ENCODE data around the gene TRIP13. TPM values are rescaled to one million over a fixed set of nuclear protein-coding genes. Genes with fewer than 3 reads are reported as not detected.

Gene TRIP13
- total and polyA plus RNA-seq, 2 of the 4 experiments (the other 2 are of a cell fraction): 17.1 to 35.5 TPM

DNA sequence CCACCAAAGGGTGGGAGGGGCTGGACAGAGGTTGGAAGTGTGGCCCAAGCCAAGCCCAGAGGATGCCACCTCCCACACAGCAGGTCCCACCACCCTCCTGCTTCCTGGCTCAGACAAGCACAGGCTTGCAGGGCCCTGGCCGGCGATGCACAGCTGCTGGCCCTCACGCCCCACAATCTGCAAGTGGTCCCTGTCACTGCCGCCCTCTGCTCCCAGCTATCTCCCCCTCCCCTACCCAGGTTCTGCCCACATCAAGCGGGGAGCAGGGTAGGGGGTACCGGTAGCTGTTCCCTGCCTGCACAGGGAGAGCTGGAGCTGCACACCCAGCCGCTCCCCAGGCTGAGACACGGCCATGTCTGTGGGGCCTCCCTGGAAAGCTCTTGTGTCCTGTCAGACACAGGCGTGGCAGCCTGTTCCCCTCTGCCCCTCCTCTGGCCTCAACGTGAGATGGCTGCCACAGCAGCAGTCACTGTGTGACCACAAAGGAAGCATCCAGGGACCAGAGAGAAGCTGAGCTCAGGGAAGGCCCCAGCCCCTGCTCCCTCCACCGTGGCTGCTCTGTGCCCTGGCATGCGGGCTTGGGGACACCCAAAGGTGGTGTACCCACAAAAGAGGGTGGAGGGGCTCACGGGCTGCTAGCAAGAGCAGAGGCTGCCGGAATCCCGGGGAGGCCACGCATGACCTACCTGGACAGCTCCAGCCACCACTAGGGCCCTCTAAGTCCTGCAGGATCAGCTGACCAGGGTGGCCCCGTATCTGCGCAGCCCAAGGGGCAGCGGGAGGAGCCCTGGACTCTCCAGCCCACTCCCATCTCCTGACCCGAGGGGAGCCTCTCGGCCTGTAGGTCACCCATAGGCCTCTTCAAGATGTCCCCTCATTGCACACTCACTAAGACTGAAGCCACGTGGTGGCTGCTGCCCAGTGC is 31.0 kb upstream of the TRIP13 start:
- no TSS peak for BruUV-seq (replicated peaks)
- Histone ChIP-seq H3K9ac (ENCODE audit: low read depth, low read length) (no peak overlapping the region), H3K14ac (replicated peaks; ENCODE audit: low read depth, low read length) (no peak overlapping the region), H3K4ac (ENCODE audit: low read depth, low read length) (no peak overlapping the region), H3K79me1 (ENCODE audit: low read depth in 1 of 2, low read length in 2 of 2) (peaks cover 2 to 4% of the 10 kb centered on the region in 2 experiments; a peak in 2 of 4 replicates), H4K5ac (ENCODE audit: low read depth, low read length) (no peak overlapping the region), H3K9me1 (ENCODE audit: insufficient read depth, low read length) (peaks cover 2% of the 10 kb centered on the region), H3K4me2 (ENCODE audit: low read depth, low read length) (no peak overlapping the region), H4K20me1 (ENCODE audit: insufficient read depth, low read length) (peaks cover 19% of the 10 kb centered on the region), H2AK5ac (ENCODE audit: low read depth, low read length) (no peak overlapping the region), H3K23ac (ENCODE audit: low read depth, low read length) (no peak overlapping the region), H2AK9ac (replicated peaks; ENCODE audit: low read depth, low read length, poor library complexity) (peak overlapping the region; percentile 42), H2BK120ac (ENCODE audit: low read depth, low read length) (no peak overlapping the region), H3K56ac (ENCODE audit: extremely low read depth, insufficient read depth, low read length) (no peak overlapping the region), H2BK15ac (ENCODE audit: low read depth, low read length) (no peak overlapping the region), H3K4me1 (ENCODE audit: control insufficient read depth, insufficient read depth, low read length) (no peaks in the 10 kb centered on the region), H3K9me3 (ENCODE audit: control insufficient read depth, insufficient read depth, low read length) (no peaks in the 10 kb centered on the region), H2BK20ac (ENCODE audit: low read depth, low read length) (no peak overlapping the region), H3K27me3 (ENCODE audit: control insufficient read depth, insufficient read depth, low read length) (no peaks in the 10 kb centered on the region), H3K36me3 (ENCODE audit: control insufficient read depth, insufficient read depth, low read length) (peaks cover 36% of the 10 kb centered on the region), H3K27ac (ENCODE audit: insufficient read depth, low read length) (no peak overlapping the region), H2BK5ac (ENCODE audit: low read depth, low read length, poor library complexity, severe bottlenecking) (no peak overlapping the region), H2AFZ (replicated peaks; ENCODE audit: low read length, poor library complexity) (peak overlapping the region; percentile 11), H3K4me3 (ENCODE audit: insufficient read depth, low read depth, low read length) (no peak overlapping the region), H4K8ac (ENCODE audit: low read depth in 2 of 2, low read length in 2 of 2) (no peak overlapping the region), H4K91ac (ENCODE audit: insufficient read depth, low read depth, low read length) (no peak overlapping the region), H3K18ac (ENCODE audit: low read depth, low read length) (no peak overlapping the region)
- DNase-seq: no peak
- no peak for ATAC-seq (ENCODE audit: low read depth)
- ChIA-PET POLR2A (ENCODE audit: unreplicated experiment) (no interaction called here), CTCF (no interaction called here)
- in situ Hi-C loops (cut with MboI; ENCODE audit: low sequenced_read_pairs) (no loop called here), intact Hi-C loops (cut with micrococcal nuclease) (no loop called here), dilution Hi-C loops (cut with HindIII; ENCODE audit: low sequenced_read_pairs, unreplicated experiment) (no loop called here)
- TF ChIP-seq RFX5 (IDR thresholded peaks at IDR 0.05; ENCODE audit: low read depth, low read length): no peak
- TF ChIP-seq NFE2L2 (IDR thresholded peaks at IDR 0.05; ENCODE audit: low read depth, low read length): no peak
- TF ChIP-seq, protein P1, sequence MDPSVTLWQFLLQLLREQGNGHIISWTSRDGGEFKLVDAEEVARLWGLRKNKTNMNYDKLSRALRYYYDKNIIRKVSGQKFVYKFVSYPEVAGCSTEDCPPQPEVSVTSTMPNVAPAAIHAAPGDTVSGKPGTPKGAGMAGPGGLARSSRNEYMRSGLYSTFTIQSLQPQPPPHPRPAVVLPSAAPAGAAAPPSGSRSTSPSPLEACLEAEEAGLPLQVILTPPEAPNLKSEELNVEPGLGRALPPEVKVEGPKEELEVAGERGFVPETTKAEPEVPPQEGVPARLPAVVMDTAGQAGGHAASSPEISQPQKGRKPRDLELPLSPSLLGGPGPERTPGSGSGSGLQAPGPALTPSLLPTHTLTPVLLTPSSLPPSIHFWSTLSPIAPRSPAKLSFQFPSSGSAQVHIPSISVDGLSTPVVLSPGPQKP (IDR thresholded peaks at IDR 0.05; ENCODE audit: borderline replicate concordance, low read depth, low read length): no peak
- TF ChIP-seq MAFK (IDR thresholded peaks at IDR 0.05; ENCODE audit: low read depth, low read length): no peak
- TF ChIP-seq, protein P2, sequence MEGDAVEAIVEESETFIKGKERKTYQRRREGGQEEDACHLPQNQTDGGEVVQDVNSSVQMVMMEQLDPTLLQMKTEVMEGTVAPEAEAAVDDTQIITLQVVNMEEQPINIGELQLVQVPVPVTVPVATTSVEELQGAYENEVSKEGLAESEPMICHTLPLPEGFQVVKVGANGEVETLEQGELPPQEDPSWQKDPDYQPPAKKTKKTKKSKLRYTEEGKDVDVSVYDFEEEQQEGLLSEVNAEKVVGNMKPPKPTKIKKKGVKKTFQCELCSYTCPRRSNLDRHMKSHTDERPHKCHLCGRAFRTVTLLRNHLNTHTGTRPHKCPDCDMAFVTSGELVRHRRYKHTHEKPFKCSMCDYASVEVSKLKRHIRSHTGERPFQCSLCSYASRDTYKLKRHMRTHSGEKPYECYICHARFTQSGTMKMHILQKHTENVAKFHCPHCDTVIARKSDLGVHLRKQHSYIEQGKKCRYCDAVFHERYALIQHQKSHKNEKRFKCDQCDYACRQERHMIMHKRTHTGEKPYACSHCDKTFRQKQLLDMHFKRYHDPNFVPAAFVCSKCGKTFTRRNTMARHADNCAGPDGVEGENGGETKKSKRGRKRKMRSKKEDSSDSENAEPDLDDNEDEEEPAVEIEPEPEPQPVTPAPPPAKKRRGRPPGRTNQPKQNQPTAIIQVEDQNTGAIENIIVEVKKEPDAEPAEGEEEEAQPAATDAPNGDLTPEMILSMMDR (conservative IDR thresholded peaks at IDR 0.05; ENCODE audit: low read depth, low read length): no peak
- no peak for TF ChIP-seq FOS (IDR thresholded peaks at IDR 0.05; ENCODE audit: low read depth, low read length)
- no peak for TF ChIP-seq RAD21 (IDR thresholded peaks at IDR 0.05; ENCODE audit: low read length)
- no peak for TF ChIP-seq RCOR1 (IDR thresholded peaks at IDR 0.05; ENCODE audit: insufficient replicate concordance, low read length)
- TF ChIP-seq BHLHE40 (IDR thresholded peaks at IDR 0.05; ENCODE audit: low read depth, low read length): no peak
- TF ChIP-seq, protein P3, sequence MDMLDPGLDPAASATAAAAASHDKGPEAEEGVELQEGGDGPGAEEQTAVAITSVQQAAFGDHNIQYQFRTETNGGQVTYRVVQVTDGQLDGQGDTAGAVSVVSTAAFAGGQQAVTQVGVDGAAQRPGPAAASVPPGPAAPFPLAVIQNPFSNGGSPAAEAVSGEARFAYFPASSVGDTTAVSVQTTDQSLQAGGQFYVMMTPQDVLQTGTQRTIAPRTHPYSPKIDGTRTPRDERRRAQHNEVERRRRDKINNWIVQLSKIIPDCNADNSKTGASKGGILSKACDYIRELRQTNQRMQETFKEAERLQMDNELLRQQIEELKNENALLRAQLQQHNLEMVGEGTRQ (IDR thresholded peaks at IDR 0.05; ENCODE audit: low read depth, low read length): no peak
- TF ChIP-seq MAZ (IDR thresholded peaks at IDR 0.05; ENCODE audit: borderline replicate concordance, low read depth, low read length): no peak
- no peak for TF ChIP-seq CHD1 (IDR thresholded peaks at IDR 0.05; ENCODE audit: low read depth, low read length)
- TF ChIP-seq CEBPB (IDR thresholded peaks at IDR 0.05; ENCODE audit: low read depth, low read length): no peak
- WGBS, 2 experiments (ENCODE audit: extremely low coverage in 2 of 2, insufficient read length in 1 of 2): 95% methylated on average over 11 of the region's 22 CpGs; no CpG with 5 or more reads in 1 of the 2 experiments

Measured in IMR-90 (cell line).